Measurements from ENCODE around the gene DEXI.
A peak's percentile ranks its signal among the peaks of the same experiment; 100 is the strongest.
"Not testable (repeated sequence)": the region's sequence is repeated elsewhere in the genome, so short reads cannot be mapped to it uniquely, and the experiment has no call there.

Gene DEXI

GRCh38 chr16:10968498-10968897 is 26.2 kb upstream of the DEXI start:
- no peak for DNase-seq (ENCODE audit: low spot score)

- DNase-seq (ENCODE audit: low spot score), result no peak
Observed at GRCh38 chr16:10967986-10968385, 25.7 kb upstream of the DEXI start.

- not testable (repeated sequence) for DNase-seq (ENCODE audit: low spot score)
Observed at GRCh38 chr16:10966559-10966958, 24.3 kb upstream of the DEXI start.

- no peak for DNase-seq (ENCODE audit: low spot score)
Observed at GRCh38 chr16:10966129-10966528, 23.9 kb upstream of the DEXI start.

- DNase-seq (ENCODE audit: low spot score), result no peak
Observed at GRCh38 chr16:10965440-10966061, 23.3 kb upstream of the DEXI start.

GRCh38 chr16:10964891-10965326 is 22.6 kb upstream of the DEXI start:
- DNase-seq (ENCODE audit: low spot score), result no peak

- DNase-seq (ENCODE audit: low spot score), result peak; percentile 87
Observed at GRCh38 chr16:10964039-10964890, 22.0 kb upstream of the DEXI start.

GRCh38 chr16:10961231-10961630 is 19.0 kb upstream of the DEXI start:
- DNase-seq (ENCODE audit: low spot score), result no peak

GRCh38 chr16:10959161-10959560 is 16.9 kb upstream of the DEXI start:
- DNase-seq (ENCODE audit: low spot score), result no peak

GRCh38 chr16:10957771-10958482 is 15.7 kb upstream of the DEXI start:
- DNase-seq (ENCODE audit: low spot score), result no peak

GRCh38 chr16:10954903-10955302 is 12.6 kb upstream of the DEXI start:
- no peak for DNase-seq (ENCODE audit: low spot score)

GRCh38 chr16:10951026-10951425 is 8.8 kb upstream of the DEXI start:
- no peak for DNase-seq (ENCODE audit: low spot score)

- no peak for DNase-seq (ENCODE audit: low spot score)
Observed at GRCh38 chr16:10950393-10950792, 8.1 kb upstream of the DEXI start.

GRCh38 chr16:10949424-10949970 is 7.2 kb upstream of the DEXI start:
- DNase-seq (ENCODE audit: low spot score), result no peak

GRCh38 chr16:10947211-10947787 is 5.0 kb upstream of the DEXI start:
- DNase-seq (ENCODE audit: low spot score), result no peak

- DNase-seq (ENCODE audit: low spot score), result no peak
Observed at GRCh38 chr16:10946308-10946707, 4.0 kb upstream of the DEXI start.

GRCh38 chr16:10945065-10945787 is 3.0 kb upstream of the DEXI start:
- DNase-seq (ENCODE audit: low spot score), result no peak

- DNase-seq (ENCODE audit: low spot score), result peak; percentile 97
Observed at GRCh38 chr16:10944249-10945064, 2.2 kb upstream of the DEXI start, which contains the start of gene CLEC16A. Gene CLEC16A, plus strand, starts transcription at chr16:10944564. Its CDS starts 154 bp downstream, at chr16:10944718.

GRCh38 chr16:10943064-10943353 is 741 bp upstream of the DEXI start:
- no peak for DNase-seq (ENCODE audit: low spot score)

GRCh38 chr16:10941935-10942351 is 325 bp downstream of the DEXI start:
- DNase-seq (ENCODE audit: low spot score), result not testable (repeated sequence)

Measured in ecto neural progenitor cell (in vitro differentiated cells).